Lower leg skin (tissue), 4 donors: ENCODE measurements around the gene ACSL1. TPM values are rescaled to one million over a fixed set of nuclear protein-coding genes. Genes with fewer than 3 reads are reported as not detected.
"Not testable (repeated sequence)": the region's sequence is repeated elsewhere in the genome, so short reads cannot be mapped to it uniquely, and the experiment has no call there.

Source experiments
- DNase-seq, 2 donors: peaks; one replicate each; pipeline ENCODE4 v3.0.0-alpha.2; 2019; ENCODE audit warnings: low spot score in 2 of 2
- H3K4me3 ChIP-seq: fragments of 200-600 bp; sonication (generic); 2 replicates; pipeline ENCODE4 v1.5.1; 2017; ENCODE audit warnings: mild to moderate bottlenecking, low read depth; ENCODE audit not compliant: poor library complexity, severe bottlenecking
- POLR2A ChIP-seq, 2 donors: fragments of 450-650 bp; IDR thresholded peaks; one replicate each; pipeline ENCODE4 v1.6.1; 2016 to 2017; ENCODE audit warnings: antibody characterized with exemption in 2 of 2, mild to moderate bottlenecking in 1 of 2, moderate library complexity in 1 of 2
- WGBS, 2 donors: methylation state at CpG; one replicate each; pipeline ENCODE4 v1.1.5; 2018; 5-methylcytosine and 5-hydroxymethylcytosine counted together
- intact Hi-C: fragments of 100-400 bp; cut with DNase I; formaldehyde crosslinking; loops from one replicate; pipeline ENCODE4 v1.15.0; 2023; ENCODE audit warnings: low total_unique reads
- total RNA-seq, 4 donors: library from RNA; depleted of rRNA; stranded (reverse); fragments of >200 nt; gene quantifications; one replicate each; pipeline ENCODE4 v1.1.0, GENCODE V29; 2016
- TF ChIP-seq, protein P1 (sequence below), 3 donors: fragments of 450-650 bp; IDR thresholded peaks; one replicate each; pipeline ENCODE4 v1.5.1; 2016; ENCODE audit warnings: antibody characterized with exemption in 3 of 3, mild to moderate bottlenecking in 3 of 3, moderate library complexity in 2 of 3

The ACSL1 gene
- total RNA-seq, 4 donors from 2014 or later, result 190 to 308 (median 266) TPM

DNA sequence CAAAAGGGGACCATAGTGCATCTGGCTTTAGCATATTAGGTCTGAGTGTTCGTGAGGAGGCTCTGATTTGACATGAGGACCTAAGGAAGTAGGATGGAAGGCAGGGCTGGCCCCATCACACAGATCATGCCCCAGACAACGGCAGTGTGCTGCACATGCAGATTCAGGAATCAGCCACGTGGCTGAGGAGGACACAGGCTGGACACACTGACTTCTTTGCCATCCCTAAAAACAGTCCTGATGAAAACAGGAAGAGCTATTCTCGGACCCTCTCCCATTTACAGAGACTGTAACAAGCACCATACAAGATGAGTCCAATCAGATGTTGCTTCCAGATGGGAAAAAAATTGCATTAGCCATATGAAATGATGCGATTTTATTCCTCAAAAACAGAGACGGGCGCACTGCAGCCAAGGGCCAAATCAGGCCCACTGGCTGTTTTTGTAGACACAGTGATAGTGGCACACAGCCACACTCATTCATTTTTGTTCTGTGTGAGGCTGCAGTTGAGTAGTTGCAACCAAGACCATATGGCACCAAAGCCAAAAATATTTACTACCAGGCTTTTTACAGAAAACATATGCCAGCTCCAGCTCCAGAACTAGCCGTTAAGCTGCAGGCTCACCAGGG is 41.0 kb downstream of the ACSL1 start:
- DNase-seq, result no peak
- WGBS, 2 donors, result 78% methylated on average over 8 of the region's 8 CpGs
- intact Hi-C loops, result no loop called here
- no peak for TF ChIP-seq POLR2A (IDR thresholded peaks at IDR 0.05)
- TF ChIP-seq, protein P1, sequence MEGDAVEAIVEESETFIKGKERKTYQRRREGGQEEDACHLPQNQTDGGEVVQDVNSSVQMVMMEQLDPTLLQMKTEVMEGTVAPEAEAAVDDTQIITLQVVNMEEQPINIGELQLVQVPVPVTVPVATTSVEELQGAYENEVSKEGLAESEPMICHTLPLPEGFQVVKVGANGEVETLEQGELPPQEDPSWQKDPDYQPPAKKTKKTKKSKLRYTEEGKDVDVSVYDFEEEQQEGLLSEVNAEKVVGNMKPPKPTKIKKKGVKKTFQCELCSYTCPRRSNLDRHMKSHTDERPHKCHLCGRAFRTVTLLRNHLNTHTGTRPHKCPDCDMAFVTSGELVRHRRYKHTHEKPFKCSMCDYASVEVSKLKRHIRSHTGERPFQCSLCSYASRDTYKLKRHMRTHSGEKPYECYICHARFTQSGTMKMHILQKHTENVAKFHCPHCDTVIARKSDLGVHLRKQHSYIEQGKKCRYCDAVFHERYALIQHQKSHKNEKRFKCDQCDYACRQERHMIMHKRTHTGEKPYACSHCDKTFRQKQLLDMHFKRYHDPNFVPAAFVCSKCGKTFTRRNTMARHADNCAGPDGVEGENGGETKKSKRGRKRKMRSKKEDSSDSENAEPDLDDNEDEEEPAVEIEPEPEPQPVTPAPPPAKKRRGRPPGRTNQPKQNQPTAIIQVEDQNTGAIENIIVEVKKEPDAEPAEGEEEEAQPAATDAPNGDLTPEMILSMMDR (IDR thresholded peaks at IDR 0.05), result no peak
- no peak overlapping the region for H3K4me3 ChIP-seq

DNA sequence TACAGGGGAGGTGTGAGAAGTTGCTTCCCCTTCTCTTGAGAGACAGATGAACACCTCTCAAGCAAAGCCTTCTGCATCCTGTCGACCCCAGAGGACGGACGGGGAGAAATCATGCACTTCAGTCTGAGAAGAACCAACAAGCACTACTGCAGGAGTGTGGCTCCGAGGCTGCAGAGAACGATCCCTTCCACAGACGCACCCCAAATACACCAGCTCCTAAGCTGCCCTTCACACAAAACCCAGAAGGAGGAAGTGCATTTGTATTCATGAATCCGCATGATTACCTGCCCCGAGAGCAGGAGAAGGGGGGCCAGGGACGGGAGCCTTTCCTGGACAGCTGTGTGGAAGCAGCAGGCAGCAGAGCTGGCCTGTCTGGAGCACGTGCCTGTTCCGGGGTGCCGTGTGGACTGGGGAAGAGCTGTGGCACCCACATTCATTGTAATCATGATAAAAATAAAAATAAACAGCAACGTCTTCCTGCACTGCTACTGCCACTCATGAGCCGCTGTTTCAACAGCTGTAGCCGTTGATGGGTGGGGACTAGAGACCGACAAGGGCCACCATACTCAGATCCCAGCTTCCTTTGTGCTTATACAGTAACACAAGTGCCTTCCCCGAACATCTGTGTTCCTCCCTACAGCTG is 42.9 kb downstream of the ACSL1 start:
- WGBS, 2 donors, result 77 to 81% methylated on average over 17 of the region's 17 CpGs
- intact Hi-C loops, result no loop called here
- TF ChIP-seq POLR2A (IDR thresholded peaks at IDR 0.05), result no peak
- no peak overlapping the region for H3K4me3 ChIP-seq
- DNase-seq, result no peak

- H3K4me3 ChIP-seq, DNase-seq, intact Hi-C loops: not testable (repeated sequence)
- 92 to 95% methylated on average over 4 of the region's 4 CpGs for WGBS, 2 donors
Observed at GRCh38 chr4:184779160-184779559, 46.6 kb downstream of the ACSL1 start.

GRCh38 chr4:184778325-184778724 is 47.4 kb downstream of the ACSL1 start:
- no peak overlapping the region for H3K4me3 ChIP-seq
- TF ChIP-seq, protein P1 (IDR thresholded peaks at IDR 0.05), result no peak
- no peak for TF ChIP-seq POLR2A (IDR thresholded peaks at IDR 0.05)
- 81 to 84% methylated on average over 8 of the region's 8 CpGs for WGBS, 2 donors
- no peak for DNase-seq
- intact Hi-C loops, result no loop called here

- no peak for TF ChIP-seq POLR2A (IDR thresholded peaks at IDR 0.05)
- TF ChIP-seq, protein P1 (IDR thresholded peaks at IDR 0.05), result no peak
- 89 to 90% methylated on average over 5 of the region's 5 CpGs for WGBS, 2 donors
- DNase-seq, result no peak
- intact Hi-C loops, result no loop called here
- no peak overlapping the region for H3K4me3 ChIP-seq
Observed at GRCh38 chr4:184776821-184777220, 48.9 kb downstream of the ACSL1 start.

DNA sequence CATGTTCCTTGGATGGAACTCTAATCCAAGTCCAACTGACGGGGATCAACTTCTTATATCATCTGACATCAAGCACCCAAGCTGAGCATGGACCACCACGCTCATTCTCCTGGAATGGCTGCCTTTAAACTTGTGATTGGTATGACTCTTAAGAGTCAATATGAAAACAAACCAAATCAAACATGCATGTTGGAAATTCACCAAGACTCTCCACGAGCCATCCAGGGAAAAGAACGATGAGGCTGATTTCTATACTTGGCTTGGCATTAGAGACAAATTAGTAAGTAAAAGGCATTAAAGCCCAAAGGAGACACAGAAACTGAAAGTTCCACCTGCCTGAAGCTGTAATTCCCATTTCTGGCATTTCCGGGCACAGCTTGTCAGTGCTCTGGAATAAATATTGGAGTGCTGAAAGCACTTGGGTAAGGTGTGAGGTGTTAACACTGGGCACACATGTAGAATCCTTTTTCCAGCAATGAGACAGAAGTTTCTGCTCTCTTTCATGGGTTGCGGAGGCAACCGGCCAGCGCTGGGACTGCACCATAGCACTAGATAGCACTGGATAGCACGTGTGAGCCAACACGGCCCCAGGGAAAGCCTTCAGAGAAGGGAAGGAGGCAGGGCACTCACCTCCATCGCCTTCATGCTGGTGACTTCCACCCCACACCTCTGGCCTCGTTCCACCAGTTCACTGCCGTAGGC is 49.8 kb downstream of the ACSL1 start:
- DNase-seq, result no peak
- no peak overlapping the region for H3K4me3 ChIP-seq
- no peak for TF ChIP-seq POLR2A (IDR thresholded peaks at IDR 0.05)
- TF ChIP-seq, protein P1 (IDR thresholded peaks at IDR 0.05), result no peak
- WGBS, 2 donors, result 58 to 63% methylated on average over 13 of the region's 13 CpGs
- intact Hi-C loops, result no loop called here
